A172 (cell line): ENCODE data around the gene FBXL20. TPM values are rescaled to one million over a fixed set of nuclear protein-coding genes. Genes with fewer than 3 reads are reported as not detected.

ENCODE experiments used
- DNase-seq: peaks from one replicate; pipeline ENCODE4 v3.0.0-alpha.2; 2015; ENCODE audit warnings: low spot score
- total RNA-seq: library from RNA; depleted of rRNA; stranded (reverse); fragments of >200 nt; shearing (Covaris generic); gene quantifications from 2 replicates; pipeline ENCODE4 v1.2.3, GENCODE V29; 2014

FBXL20 gene
- total RNA-seq, 1 experiment from 2014 or later: 11.9 TPM

DNA sequence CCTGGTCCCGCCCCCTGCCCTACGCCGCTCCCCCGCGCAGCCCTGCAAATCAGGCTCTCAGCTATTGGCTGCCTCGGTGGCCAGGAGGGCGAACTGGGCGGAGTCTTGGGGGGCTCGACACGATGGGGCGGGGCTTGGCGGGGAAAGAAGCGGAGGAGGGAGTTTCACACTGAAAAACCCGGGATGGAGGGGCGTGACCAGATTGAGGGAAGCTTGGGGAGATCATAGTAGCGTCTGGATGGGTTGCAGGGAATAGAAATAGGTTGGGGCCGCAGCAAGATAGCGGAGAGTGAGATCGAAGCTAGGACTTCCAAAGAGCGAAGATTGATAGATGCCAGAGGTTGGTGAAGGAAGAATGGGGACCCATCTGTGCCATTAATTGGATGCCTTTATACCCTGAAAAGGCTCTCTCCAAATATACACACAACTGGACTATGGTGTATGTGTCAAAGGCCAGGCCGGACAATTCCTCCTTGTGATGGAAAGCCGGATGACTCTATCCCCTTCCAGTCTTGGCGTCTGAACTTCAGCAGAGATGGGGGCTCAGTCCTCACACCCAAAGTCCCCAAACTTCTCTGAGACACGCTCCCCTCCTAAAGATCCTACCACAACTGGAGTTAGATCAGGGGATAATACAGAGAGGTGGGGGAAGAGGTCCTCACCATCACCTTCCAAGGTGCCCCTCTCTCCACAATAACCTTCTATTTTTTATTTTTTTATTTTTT lies 175.3 kb downstream of the FBXL20 start:
- no peak for DNase-seq

GRCh38 chr17:39225308-39225958 lies 176.0 kb downstream of the FBXL20 start, which contains the start of gene STAC2:
TSS of gene STAC2 (minus strand) at chr17:39225945. CDS start at chr17:39225502, 443 bp downstream.
- DNase-seq: no peak

DNA sequence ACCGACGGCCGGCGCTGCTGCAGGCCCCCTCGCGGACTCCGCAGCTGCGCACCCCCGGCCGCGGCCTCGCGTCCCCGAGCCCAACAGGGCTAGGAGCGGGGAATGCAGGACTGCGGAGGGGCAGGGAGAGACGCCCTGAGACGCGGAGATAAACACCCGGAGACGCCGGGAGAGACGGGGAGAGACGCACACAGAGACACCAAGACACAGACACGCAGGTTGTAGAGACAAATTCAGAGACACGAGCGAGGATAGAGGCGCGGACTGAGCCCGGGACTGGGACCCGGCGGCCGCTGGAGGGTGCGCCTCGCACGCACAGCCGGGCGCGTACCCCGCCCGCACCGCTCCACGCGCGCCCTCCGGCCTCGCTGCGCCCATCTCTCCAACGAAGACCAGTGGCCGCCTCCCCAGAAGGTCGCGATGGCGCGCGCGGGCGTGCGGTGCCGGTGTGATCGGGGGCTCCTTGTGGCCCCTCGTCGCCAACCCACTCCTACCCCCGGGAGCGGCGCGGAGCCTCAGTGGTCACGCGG lies 176.6 kb downstream of the FBXL20 start:
- DNase-seq: no peak

GRCh38 chr17:39223907-39224777 lies 177.3 kb downstream of the FBXL20 start:
- no peak for DNase-seq

DNA sequence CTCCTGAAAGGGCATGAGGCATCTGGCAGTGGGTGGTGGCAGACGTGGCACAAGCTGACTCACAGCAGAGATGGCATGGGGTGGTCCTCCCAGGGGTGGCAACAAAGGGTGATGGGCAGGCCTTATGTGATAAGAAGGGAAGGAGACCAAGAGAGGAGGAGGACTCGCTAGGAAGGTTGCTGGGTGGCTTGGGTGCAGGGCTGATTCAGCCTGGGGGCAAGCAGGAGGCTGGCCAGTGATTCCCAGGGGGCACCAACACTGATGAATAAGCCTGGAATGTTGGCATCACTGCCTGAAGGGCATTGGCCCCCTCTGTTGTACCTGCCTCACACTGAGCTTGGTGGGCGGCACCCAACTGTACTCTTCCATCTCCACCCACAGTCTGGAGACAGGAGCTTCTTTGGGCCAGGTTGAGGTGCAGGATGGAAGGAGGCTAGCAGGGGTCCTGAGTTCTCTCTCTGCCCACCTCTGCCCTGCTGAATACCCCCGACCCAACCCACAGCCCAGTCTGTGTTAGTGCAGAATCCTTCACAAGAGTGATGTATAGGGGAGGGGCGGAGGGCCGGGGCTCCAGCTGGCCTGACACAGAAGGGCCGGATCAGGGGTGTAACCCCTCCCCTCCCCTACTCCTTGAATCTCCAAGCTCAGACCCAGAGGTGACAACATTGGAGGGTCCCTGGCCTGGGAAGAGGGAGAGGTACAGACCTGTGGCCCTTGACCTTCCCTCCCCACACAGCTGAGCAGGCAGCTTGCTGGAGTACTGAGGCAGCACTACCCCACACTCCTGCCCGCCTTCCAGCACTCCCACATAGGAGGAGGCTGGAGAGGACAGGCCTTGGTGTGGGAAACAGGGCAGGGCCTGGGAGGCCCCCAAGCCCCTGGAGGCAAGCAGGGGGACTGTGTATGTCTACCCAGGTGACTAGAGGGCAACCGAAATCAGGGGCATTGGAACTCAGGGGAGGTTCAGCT lies 178.3 kb downstream of the FBXL20 start:
- peak; percentile 73 for DNase-seq

GRCh38 chr17:39222151-39222550 lies 179.3 kb downstream of the FBXL20 start:
- no peak for DNase-seq

DNA sequence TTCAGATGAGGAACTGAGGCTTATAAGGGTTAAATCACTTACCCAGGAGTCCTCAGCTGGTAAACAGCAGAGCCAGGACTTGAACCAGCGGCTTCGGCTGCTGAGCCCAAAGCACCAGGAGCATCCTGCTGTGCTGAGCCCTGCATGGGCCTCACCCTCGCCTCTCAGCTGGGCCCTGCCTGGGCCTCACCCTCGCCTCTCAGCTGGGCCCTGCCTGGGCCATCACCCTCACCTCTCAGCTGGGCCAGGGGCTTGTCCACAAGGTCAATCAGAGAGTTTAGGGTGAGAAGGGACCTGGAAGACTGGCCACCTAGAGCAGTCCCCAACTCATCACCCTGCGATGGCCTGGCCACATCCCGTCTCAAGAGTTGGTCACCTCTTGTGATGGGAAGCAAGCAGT lies 179.9 kb downstream of the FBXL20 start:
- DNase-seq: no peak

DNA sequence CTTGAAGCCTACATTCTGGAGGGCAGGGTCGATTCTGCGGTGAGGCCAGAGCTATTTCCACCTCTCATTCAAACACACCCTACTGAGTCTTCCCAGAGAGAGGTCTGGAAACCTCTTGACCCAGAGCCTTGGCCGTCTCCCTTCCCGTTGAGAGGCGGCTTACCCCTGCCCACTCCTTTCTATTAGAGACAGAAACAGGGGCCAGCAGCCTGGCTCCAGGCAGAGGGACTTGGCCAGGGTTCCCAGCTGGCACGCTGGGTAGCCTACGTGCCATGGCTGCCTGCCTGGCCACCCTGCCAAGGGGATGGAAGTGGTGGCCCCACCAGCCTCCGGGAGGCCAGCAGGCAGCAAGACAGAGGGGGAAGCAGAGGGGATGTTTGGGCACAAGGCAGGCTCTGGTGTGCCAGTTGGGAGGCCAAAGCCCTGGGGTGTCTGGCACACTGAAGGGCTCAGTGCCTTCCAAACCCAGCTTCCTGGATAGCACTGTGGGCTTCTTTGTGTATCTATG lies 181.7 kb downstream of the FBXL20 start:
- no peak for DNase-seq

DNA sequence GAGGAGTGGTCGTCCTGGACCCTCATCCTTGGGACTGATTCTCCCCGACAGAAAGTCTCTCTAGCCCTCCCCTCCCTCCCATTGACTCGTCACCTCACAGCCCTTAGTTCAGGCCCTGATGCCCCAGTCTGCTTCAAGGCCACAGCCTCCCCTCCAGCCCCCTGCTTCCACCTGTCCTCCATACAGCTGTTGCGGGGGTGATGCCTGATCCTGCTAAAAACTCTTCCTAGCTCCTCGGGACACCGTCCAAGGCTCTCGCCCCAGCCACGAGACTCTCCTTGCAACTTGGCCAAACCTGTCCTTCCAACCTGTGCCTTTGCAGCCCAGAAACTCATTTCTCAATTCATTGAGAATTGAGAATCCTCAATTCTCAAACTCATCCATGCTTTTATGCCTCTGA lies 182.5 kb downstream of the FBXL20 start:
- no peak for DNase-seq

- no peak for DNase-seq
Observed at GRCh38 chr17:39217734-39218369, 183.6 kb downstream of the FBXL20 start.

DNA sequence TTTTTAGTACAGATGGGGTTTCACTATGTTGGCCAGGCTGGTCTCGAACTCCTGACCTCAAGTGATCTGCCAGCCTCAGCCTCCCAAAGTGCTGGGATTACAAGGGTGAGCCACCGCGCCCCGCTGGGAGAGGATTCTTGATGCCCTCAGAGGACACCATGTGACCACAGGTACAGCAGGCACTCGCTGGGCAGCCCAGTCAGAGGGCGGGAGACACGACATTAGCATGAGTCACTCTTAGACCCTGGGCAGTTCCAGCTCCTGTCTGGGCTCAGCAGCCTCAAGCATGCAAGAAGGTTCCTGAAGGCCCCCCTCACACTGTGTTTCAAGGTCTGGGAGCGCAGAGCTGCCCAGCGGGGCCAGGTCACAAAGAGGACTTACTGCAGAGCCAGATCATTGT lies 187.6 kb downstream of the FBXL20 start:
- DNase-seq: peak; percentile 81

GRCh38 chr17:39212841-39213480 lies 188.5 kb downstream of the FBXL20 start:
- no peak for DNase-seq

DNA sequence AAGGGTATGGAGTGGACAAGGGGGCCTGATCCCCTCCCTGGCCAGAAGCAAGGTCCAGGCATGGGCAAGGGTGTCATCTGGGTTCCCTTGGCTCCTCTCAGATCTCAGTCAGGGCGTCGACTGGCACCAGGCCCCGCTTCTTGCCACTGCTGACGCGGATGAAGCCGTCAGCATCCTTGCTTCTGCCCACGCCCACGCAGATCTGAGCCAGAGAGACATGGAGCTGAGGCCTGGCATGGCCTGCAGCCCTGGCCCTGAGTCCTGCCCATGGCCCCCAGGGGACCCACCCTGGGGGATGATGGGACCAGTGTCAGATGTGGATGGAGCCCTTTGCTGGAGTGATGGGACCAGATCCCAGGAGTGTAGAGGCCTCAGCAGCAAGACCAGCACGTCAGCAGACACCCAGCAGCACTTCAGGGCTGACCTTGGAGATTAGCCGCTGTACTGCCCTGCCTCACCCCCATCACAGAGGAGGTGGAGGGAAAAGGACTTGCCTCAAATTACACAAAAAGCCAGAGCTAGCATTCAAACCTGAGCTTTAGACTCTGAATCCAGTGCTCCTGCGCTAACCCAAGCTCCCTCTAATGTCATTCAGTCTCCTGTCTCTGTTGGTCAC lies 189.1 kb downstream of the FBXL20 start:
- DNase-seq: no peak

GRCh38 chr17:39210093-39210434 lies 191.4 kb downstream of the FBXL20 start:
- no peak for DNase-seq

GRCh38 chr17:39209317-39210092 lies 191.9 kb downstream of the FBXL20 start:
- no peak for DNase-seq

DNA sequence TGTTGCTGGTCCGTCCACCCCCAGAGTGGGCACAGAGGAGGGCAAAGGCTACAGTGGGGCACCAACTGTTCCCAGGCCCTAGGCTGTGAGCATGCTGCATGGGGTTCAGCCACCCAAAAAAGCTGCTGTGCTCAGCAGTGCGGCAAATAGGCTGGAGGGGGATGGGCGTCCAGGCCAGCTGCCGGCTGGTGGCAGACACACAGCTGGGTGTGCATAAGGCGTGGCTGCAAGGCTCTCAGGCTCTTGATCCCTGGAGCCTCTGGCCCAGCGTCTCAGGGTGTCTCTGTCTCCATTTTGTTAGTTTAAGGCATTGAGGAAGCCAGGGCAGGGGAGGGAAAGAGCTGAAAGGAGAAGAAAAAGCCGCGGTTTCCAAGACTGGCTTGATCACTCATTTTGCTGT lies 192.5 kb downstream of the FBXL20 start:
- no peak for DNase-seq

GRCh38 chr17:39208136-39208535 lies 193.3 kb downstream of the FBXL20 start:
- DNase-seq: no peak

DNA sequence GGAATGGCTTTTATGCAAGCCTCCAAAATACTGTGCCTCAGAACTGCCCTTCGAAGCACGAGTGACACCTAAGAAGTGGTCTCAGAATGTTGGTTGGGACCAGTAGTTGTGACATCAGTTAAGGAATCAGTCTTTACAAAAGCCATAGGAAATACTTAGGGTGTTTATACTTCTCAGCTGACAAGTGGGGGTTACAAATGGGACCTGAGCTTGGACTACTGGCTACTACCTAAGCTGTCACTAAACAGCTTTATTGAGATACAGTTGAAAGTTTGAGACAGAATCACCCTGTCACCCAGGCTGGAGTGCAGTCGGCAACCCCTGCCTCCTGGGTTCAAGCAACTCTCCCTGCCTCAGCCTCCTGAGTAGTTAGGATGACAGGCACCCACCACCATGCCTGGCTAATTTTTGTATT lies 196.3 kb downstream of the FBXL20 start:
- no peak for DNase-seq

- DNase-seq: no peak
Observed at GRCh38 chr17:39204245-39204644, 197.2 kb downstream of the FBXL20 start.
